Activated CD4-positive, alpha-beta T cell treated with anti-CD3 and anti-CD28 coated beads, Interleukin-2, amount 50 U/mL, for 48 hours (primary cell): ENCODE measurements around the gene NID1.
"Not testable (repeated sequence)": the region's sequence is repeated elsewhere in the genome, so short reads cannot be mapped to it uniquely, and the experiment has no call there.

ENCODE experiments used
- DNase-seq, 2 experiments: peaks; one replicate each; pipeline ENCODE4 v3.0.0-alpha.2; 2020

The NID1 gene

GRCh38 chr1:235931171-235931738, 133.6 kb downstream of the NID1 start:
- DNase-seq = no peak

- no peak for DNase-seq
Observed at GRCh38 chr1:235930543-235930942, 134.3 kb downstream of the NID1 start.

- no peak for DNase-seq
Observed at GRCh38 chr1:235929216-235929615, 135.7 kb downstream of the NID1 start.

GRCh38 chr1:235928197-235928596, 136.7 kb downstream of the NID1 start:
- DNase-seq = no peak

GRCh38 chr1:235927551-235927950, 137.3 kb downstream of the NID1 start:
- DNase-seq = not testable (repeated sequence)
